WTC11 (cell line): Measurements from ENCODE around the gene DENND6A. TPM values are rescaled to one million over a fixed set of nuclear protein-coding genes. Genes with fewer than 3 reads are reported as not detected.
A peak's percentile ranks its signal among the peaks of the same experiment; 100 is the strongest.

ENCODE experiments used
- ATAC-seq: fragments of 200-7000 bp; cut with Tn5 transposase; 2 replicates; pipeline ENCODE4 v1.10.0; 2021; ENCODE audit warnings: mild to moderate bottlenecking, moderate library complexity
- CTCF ChIA-PET: fragments of 300-600 bp; sonication (Branson Sonifier 250); formaldehyde crosslinking; loops from one replicate; lab custom pipeline; 2021; ENCODE audit warnings: antibody characterized with exemption; lab: Charles Lee
- POLR2A ChIA-PET: fragments of 350-600 bp; sonication (Branson Sonifier 250); formaldehyde crosslinking; loops from one replicate; lab custom pipeline; 2021; ENCODE audit warnings: antibody characterized with exemption; lab: Charles Lee
- DNase-seq: peaks from one replicate; pipeline ENCODE4 v3.0.0; 2021; ENCODE audit warnings: low spot score
- H3K27ac Mint-ChIP-seq: 2 replicates; pipeline ENCODE4 v1.8.0; 2021; ENCODE audit warnings: mixed read lengths
- H3K27me3 Mint-ChIP-seq: 2 replicates; pipeline ENCODE4 v1.8.0; 2021; ENCODE audit warnings: low read depth, mild to moderate bottlenecking, moderate library complexity, mixed read lengths
- H3K36me3 Mint-ChIP-seq: 2 replicates; pipeline ENCODE4 v1.8.0; 2021; ENCODE audit warnings: mixed read lengths
- H3K4me1 Mint-ChIP-seq: 2 replicates; pipeline ENCODE4 v1.8.0; 2022; ENCODE audit warnings: mixed read lengths
- H3K4me3 Mint-ChIP-seq: 2 replicates; pipeline ENCODE4 v1.8.0; 2021; ENCODE audit warnings: mild to moderate bottlenecking, moderate library complexity, mixed read lengths
- H3K9me3 Mint-ChIP-seq: 2 replicates; pipeline ENCODE4 v1.8.0; 2021; ENCODE audit warnings: mixed read lengths
- AR ChIP-seq: fragments of 250-450 bp; sonication (Bioruptor Pico); IDR thresholded peaks from 2 replicates; pipeline ENCODE4 v1.9.0; 2021; ENCODE audit warnings: mild to moderate bottlenecking
- ARID4B ChIP-seq: sonication (generic); formaldehyde crosslinking; IDR thresholded peaks from 2 replicates; pipeline ENCODE4 v1.8.0; 2023; ENCODE audit warnings: missing genetic modification reagents, mild to moderate bottlenecking, borderline replicate concordance
- E2F4 ChIP-seq: sonication (generic); formaldehyde crosslinking; IDR thresholded peaks from 2 replicates; pipeline ENCODE4 v1.8.1; 2022; ENCODE audit warnings: low read depth, mild to moderate bottlenecking, moderate library complexity, missing genetic modification reagents, borderline replicate concordance
- ERG ChIP-seq: fragments of 250-450 bp; sonication (Bioruptor Pico); IDR thresholded peaks from 2 replicates; pipeline ENCODE4 v1.8.0; 2021; ENCODE audit warnings: mild to moderate bottlenecking
- ETV6 ChIP-seq: sonication (generic); formaldehyde crosslinking; IDR thresholded peaks from 2 replicates; pipeline ENCODE4 v1.8.1; 2022; ENCODE audit warnings: mild to moderate bottlenecking, missing genetic modification reagents
- FOXP1 ChIP-seq: sonication (generic); formaldehyde crosslinking; IDR thresholded peaks from 2 replicates; pipeline ENCODE4 v1.8.0; 2022; ENCODE audit warnings: missing genetic modification reagents, mild to moderate bottlenecking, moderate library complexity, borderline replicate concordance
- JAZF1 ChIP-seq: fragments of 250-450 bp; sonication (Bioruptor Pico); IDR thresholded peaks from 2 replicates; pipeline ENCODE4 v1.9.0; 2021; ENCODE audit warnings: moderate library complexity, mild to moderate bottlenecking, inconsistent platforms
- KAT7 ChIP-seq: sonication (generic); formaldehyde crosslinking; IDR thresholded peaks from 2 replicates; pipeline ENCODE4 v1.8.1; 2023; ENCODE audit warnings: missing genetic modification reagents, mild to moderate bottlenecking, borderline replicate concordance
- NFATC4 ChIP-seq: fragments of 250-450 bp; sonication (Bioruptor Pico); IDR thresholded peaks from 2 replicates; pipeline ENCODE4 v1.9.0; 2021; ENCODE audit warnings: mild to moderate bottlenecking
- NFYB ChIP-seq: sonication (generic); formaldehyde crosslinking; conservative IDR thresholded peaks from 2 replicates; pipeline ENCODE4 v1.8.0; 2022; ENCODE audit warnings: low read depth, missing genetic modification reagents
- PRDM15 ChIP-seq: sonication (generic); formaldehyde crosslinking; IDR thresholded peaks from 2 replicates; pipeline ENCODE4 v1.8.0; 2022; ENCODE audit warnings: missing genetic modification reagents
- RORB ChIP-seq: fragments of 250-450 bp; sonication (Bioruptor Pico); IDR thresholded peaks from 2 replicates; pipeline ENCODE4 v1.9.0; 2021; ENCODE audit warnings: mild to moderate bottlenecking
- ZMAT4 ChIP-seq: fragments of 250-450 bp; sonication (Bioruptor Pico); IDR thresholded peaks from 2 replicates; pipeline ENCODE4 v1.9.0; 2021; ENCODE audit warnings: mild to moderate bottlenecking
- ZNF512 ChIP-seq: sonication (generic); formaldehyde crosslinking; IDR thresholded peaks from 2 replicates; pipeline ENCODE4 v1.8.1; 2022; ENCODE audit warnings: missing genetic modification reagents, borderline replicate concordance
- ZNF532 ChIP-seq: fragments of 250-450 bp; sonication (Bioruptor Pico); IDR thresholded peaks from 2 replicates; pipeline ENCODE4 v1.9.0; 2021; ENCODE audit warnings: mild to moderate bottlenecking, borderline replicate concordance
- total RNA-seq: library from RNA; stranded (reverse); gene quantifications from 3 replicates; pipeline ENCODE4 v1.2.3, GENCODE V29; 2021

The DENND6A gene
- total RNA-seq, 1 experiment from 2014 or later: 13.9 TPM

- ChIA-PET POLR2A (no interaction called here), CTCF (no interaction called here)
- ATAC-seq (no peak), DNase-seq (no peak)
- TF ChIP-seq KAT7: no peak
- no peak for TF ChIP-seq E2F4 (CRISPR knock-in tag)
- TF ChIP-seq ETV6: no peak
- no peak for TF ChIP-seq NFYB (CRISPR knock-in tag)
- no peak for TF ChIP-seq ZMAT4 (CRISPR knock-in tag)
- no peak for TF ChIP-seq RORB (CRISPR knock-in tag)
- TF ChIP-seq JAZF1: no peak
- TF ChIP-seq ARID4B (CRISPR knock-in tag): no peak
- no peak for TF ChIP-seq ZNF532 (CRISPR knock-in tag)
- TF ChIP-seq ZNF512 (CRISPR knock-in tag): no peak
- no peak for TF ChIP-seq NFATC4 (CRISPR knock-in tag)
- no peaks in the 10 kb centered on the region for H3K9me3 Mint-ChIP-seq
- H3K27ac Mint-ChIP-seq: peak overlapping the region; percentile 36; the same call in 1 of the 2 replicates
- H3K36me3 Mint-ChIP-seq: no peaks in the 10 kb centered on the region
- H3K27me3 Mint-ChIP-seq: no peaks in the 10 kb centered on the region
- no peak overlapping the region for H3K4me3 Mint-ChIP-seq
- no peaks in the 10 kb centered on the region for H3K4me1 Mint-ChIP-seq
These were observed 40.9 kb upstream of the DENND6A start for GRCh38 chr3:57733790-57734189.

- Mint-ChIP-seq H3K27ac (no peak overlapping the region), H3K4me1 (no peaks in the 10 kb centered on the region)
- POLR2A ChIA-PET: no interaction called here
- TF ChIP-seq ERG (CRISPR knock-in tag): no peak
- no peak for TF ChIP-seq FOXP1 (CRISPR knock-in tag)
- TF ChIP-seq PRDM15 (CRISPR knock-in tag): no peak
- no peak for TF ChIP-seq AR (CRISPR knock-in tag)
These were observed 38.4 kb upstream of the DENND6A start for GRCh38 chr3:57731311-57731710.

More at GRCh38 chr3:57731311-57731710, 38.4 kb upstream of the DENND6A start:
- H3K27me3 Mint-ChIP-seq: no peaks in the 10 kb centered on the region
- no peak overlapping the region for H3K4me3 Mint-ChIP-seq
- no peaks in the 10 kb centered on the region for H3K36me3 Mint-ChIP-seq
- CTCF ChIA-PET: no interaction called here
- no peak for ATAC-seq
- DNase-seq: no peak
- no peaks in the 10 kb centered on the region for H3K9me3 Mint-ChIP-seq
